Tibial nerve (tissue), 4 donors: ENCODE results near the gene HCN1. TPM values are rescaled to one million over a fixed set of nuclear protein-coding genes. Genes with fewer than 3 reads are reported as not detected.
A peak's percentile ranks its signal among the peaks of the same experiment; 100 is the strongest.

ENCODE experiments used
- DNase-seq, 2 donors: peaks; one replicate each; pipeline ENCODE4 v3.0.0-alpha.2; 2019; ENCODE audit warnings: low spot score in 2 of 2
- H3K27ac ChIP-seq, 4 donors: fragments of 200-600 bp; sonication (generic) in 3 of 4; one replicate each; pipeline ENCODE4 v1.5.1; 2017 to 2019; ENCODE audit warnings: mild to moderate bottlenecking in 1 of 4
- H3K27me3 ChIP-seq, 2 donors: fragments of 200-600 bp; sonication (generic) in 1 of 2; one replicate each; pipeline versions ENCODE4 v1.5.1 to v1.6.0; 2017 to 2019
- H3K36me3 ChIP-seq, 3 donors: fragments of 200-600 bp; sonication (generic); one replicate each; pipeline ENCODE4 v1.5.1; 2018 to 2019
- H3K4me1 ChIP-seq, 4 donors: fragments of 200-600 bp; sonication (generic) in 3 of 4; one replicate each; pipeline ENCODE4 v1.5.1; 2017 to 2019
- H3K4me3 ChIP-seq, 4 donors: fragments of 200-600 bp; sonication (generic) in 3 of 4; one replicate each; pipeline ENCODE4 v1.5.1; 2017 to 2019; ENCODE audit warnings: mild to moderate bottlenecking in 1 of 4, moderate library complexity in 1 of 4
- H3K9me3 ChIP-seq, 4 donors: fragments of 200-600 bp; sonication (generic) in 3 of 4; one replicate each; pipeline ENCODE4 v1.5.1; 2017 to 2019
- EP300 ChIP-seq, 2 donors: sonication (generic); formaldehyde crosslinking; IDR thresholded peaks; one replicate each; pipeline ENCODE4 v1.6.1; 2017; ENCODE audit warnings: antibody characterized with exemption in 2 of 2, mild to moderate bottlenecking in 1 of 2
- POLR2A ChIP-seq, 2 donors: fragments of 450-650 bp; IDR thresholded peaks; one replicate each; pipeline ENCODE4 v1.6.1; 2017; ENCODE audit warnings: antibody characterized with exemption in 2 of 2, mild to moderate bottlenecking in 2 of 2, moderate library complexity in 2 of 2
- WGBS, 2 donors: methylation state at CpG; one replicate each; pipeline ENCODE4 v1.1.5; 2018; 5-methylcytosine and 5-hydroxymethylcytosine counted together
- total RNA-seq, 4 donors: library from RNA; depleted of rRNA; stranded (reverse); fragments of >200 nt; gene quantifications; one replicate each; pipeline ENCODE4 v1.1.0, GENCODE V29; 2016
- TF ChIP-seq, protein P1 (sequence below), 5 experiments: fragments of 200-600 bp in 3 of 5; fragments of 450-650 bp in 2 of 5; sonication (generic) in 3 of 5; IDR thresholded peaks; one replicate each; pipeline ENCODE4 v1.5.1; 2016 to 2019; ENCODE audit warnings: antibody characterized with exemption in 5 of 5, mild to moderate bottlenecking in 3 of 5, moderate library complexity in 2 of 5

The HCN1 gene
- total RNA-seq, 4 donors from 2014 or later, result 16.2 to 21.9 (median 17.7) TPM

GRCh38 chr5:45440466-45440865 is 255.7 kb downstream of the HCN1 start:
- 19 to 25% methylated on average over 1 of the region's 1 CpG for WGBS, 2 donors
- DNase-seq, result no peak

GRCh38 chr5:45437752-45438151 is 258.4 kb downstream of the HCN1 start:
- Histone ChIP-seq H3K4me1 (no peaks in the 10 kb centered on the region), H3K27ac (no peak overlapping the region), H3K4me3 (no peak overlapping the region), H3K36me3 (no peaks in the 10 kb centered on the region), H3K9me3 (no peaks in the 10 kb centered on the region), H3K27me3 (no peaks in the 10 kb centered on the region)
- no peak for TF ChIP-seq POLR2A (IDR thresholded peaks at IDR 0.05)
- no peak for TF ChIP-seq EP300 (IDR thresholded peaks at IDR 0.05)
- TF ChIP-seq, protein P1, sequence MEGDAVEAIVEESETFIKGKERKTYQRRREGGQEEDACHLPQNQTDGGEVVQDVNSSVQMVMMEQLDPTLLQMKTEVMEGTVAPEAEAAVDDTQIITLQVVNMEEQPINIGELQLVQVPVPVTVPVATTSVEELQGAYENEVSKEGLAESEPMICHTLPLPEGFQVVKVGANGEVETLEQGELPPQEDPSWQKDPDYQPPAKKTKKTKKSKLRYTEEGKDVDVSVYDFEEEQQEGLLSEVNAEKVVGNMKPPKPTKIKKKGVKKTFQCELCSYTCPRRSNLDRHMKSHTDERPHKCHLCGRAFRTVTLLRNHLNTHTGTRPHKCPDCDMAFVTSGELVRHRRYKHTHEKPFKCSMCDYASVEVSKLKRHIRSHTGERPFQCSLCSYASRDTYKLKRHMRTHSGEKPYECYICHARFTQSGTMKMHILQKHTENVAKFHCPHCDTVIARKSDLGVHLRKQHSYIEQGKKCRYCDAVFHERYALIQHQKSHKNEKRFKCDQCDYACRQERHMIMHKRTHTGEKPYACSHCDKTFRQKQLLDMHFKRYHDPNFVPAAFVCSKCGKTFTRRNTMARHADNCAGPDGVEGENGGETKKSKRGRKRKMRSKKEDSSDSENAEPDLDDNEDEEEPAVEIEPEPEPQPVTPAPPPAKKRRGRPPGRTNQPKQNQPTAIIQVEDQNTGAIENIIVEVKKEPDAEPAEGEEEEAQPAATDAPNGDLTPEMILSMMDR (IDR thresholded peaks at IDR 0.05), result no peak
- no peak for DNase-seq

More at GRCh38 chr5:45440466-45440865, 255.7 kb downstream of the HCN1 start:
- H3K27ac ChIP-seq, result peak overlapping the region in 1 of 4 donors; percentile 25
- no peaks in the 10 kb centered on the region for H3K36me3 ChIP-seq
- H3K4me1 ChIP-seq, result no peaks in the 10 kb centered on the region
- no peak for TF ChIP-seq EP300 (IDR thresholded peaks at IDR 0.05)
- TF ChIP-seq POLR2A (IDR thresholded peaks at IDR 0.05), result no peak
- TF ChIP-seq, protein P1 (IDR thresholded peaks at IDR 0.05), result no peak
- H3K27me3 ChIP-seq, result no peaks in the 10 kb centered on the region
- H3K4me3 ChIP-seq, result no peak overlapping the region
- peaks cover 0 to 4% (median 0%) of the 10 kb centered on the region in 4 donors for H3K9me3 ChIP-seq

GRCh38 chr5:45417285-45417998 is 278.7 kb downstream of the HCN1 start:
- no peak for TF ChIP-seq POLR2A (IDR thresholded peaks at IDR 0.05)
- WGBS, 2 donors, result 82 to 85% methylated on average over 2 of the region's 2 CpGs
- Histone ChIP-seq H3K27me3 (no peaks in the 10 kb centered on the region), H3K4me3 (no peak overlapping the region), H3K4me1 (no peaks in the 10 kb centered on the region), H3K27ac (no peak overlapping the region), H3K9me3 (no peaks in the 10 kb centered on the region), H3K36me3 (no peaks in the 10 kb centered on the region)
- no peak for DNase-seq

- WGBS, 2 donors, result 81% methylated on average over 2 of the region's 2 CpGs
- no peak for DNase-seq
- TF ChIP-seq, protein P1 (IDR thresholded peaks at IDR 0.05), result no peak
- TF ChIP-seq POLR2A (IDR thresholded peaks at IDR 0.05) (no peak), EP300 (IDR thresholded peaks at IDR 0.05) (no peak)
Observed at GRCh38 chr5:45414620-45415573, 281.3 kb downstream of the HCN1 start.

GRCh38 chr5:45411971-45412612 is 284.1 kb downstream of the HCN1 start:
- Histone ChIP-seq H3K36me3 (no peaks in the 10 kb centered on the region), H3K4me3 (no peak overlapping the region), H3K27ac (no peak overlapping the region), H3K9me3 (no peaks in the 10 kb centered on the region), H3K4me1 (no peaks in the 10 kb centered on the region), H3K27me3 (no peaks in the 10 kb centered on the region)
- DNase-seq, result no peak
- TF ChIP-seq EP300 (IDR thresholded peaks at IDR 0.05), result no peak
- no peak for TF ChIP-seq POLR2A (IDR thresholded peaks at IDR 0.05)
- TF ChIP-seq, protein P1 (IDR thresholded peaks at IDR 0.05), result no peak
- 54% methylated on average over 3 of the region's 3 CpGs for WGBS, 2 donors

More at GRCh38 chr5:45414620-45415573, 281.3 kb downstream of the HCN1 start:
- Histone ChIP-seq H3K4me1 (no peaks in the 10 kb centered on the region), H3K36me3 (no peaks in the 10 kb centered on the region), H3K27ac (no peak overlapping the region), H3K27me3 (no peaks in the 10 kb centered on the region), H3K9me3 (no peaks in the 10 kb centered on the region), H3K4me3 (no peak overlapping the region)
